Right ventricle myocardium inferior (tissue), 1 donor: ENCODE data around the gene SLC2A3. TPM values are rescaled to one million over a fixed set of nuclear protein-coding genes. Genes with fewer than 3 reads are reported as not detected.
"Not testable (repeated sequence)": the region's sequence is repeated elsewhere in the genome, so short reads cannot be mapped to it uniquely, and the experiment has no call there.

Experiments used
- ATAC-seq: fragments of 200-7000 bp; cut with Tn5 transposase; one replicate; pipeline ENCODE4 v1.9.1; 2020; ENCODE audit warnings: mild to moderate bottlenecking, moderate library complexity
- DNase-seq: peaks from one replicate; pipeline ENCODE4 v3.0.0; 2021; ENCODE audit errors: missing footprints
- intact Hi-C: fragments of 100-400 bp; cut with DNase I; formaldehyde crosslinking; loops from one replicate; pipeline ENCODE4 v1.11.0; 2022
- total RNA-seq: library from RNA; stranded (reverse); fragmentation: NEBNext Ultra II Directional; extraction: Animal tissue kit (Norgen Biotek cat#: 25700); gene quantifications from one replicate; pipeline ENCODE4 v1.2.1, GENCODE V29; 2021
- donor health status: DM: no; HTN: yes; CAD: no; lungs with severe emphysema.

SLC2A3 gene
- total RNA-seq, 1 donor from 2014 or later: 11.7 TPM

GRCh38 chr12:7880952-7881735 is 54.8 kb downstream of the SLC2A3 start:
- DNase-seq, ATAC-seq, intact Hi-C loops: not testable (repeated sequence)

GRCh38 chr12:7879246-7879645 is 56.7 kb downstream of the SLC2A3 start:
- DNase-seq (no peak), ATAC-seq (no peak)
- intact Hi-C loops: no loop called here

DNA sequence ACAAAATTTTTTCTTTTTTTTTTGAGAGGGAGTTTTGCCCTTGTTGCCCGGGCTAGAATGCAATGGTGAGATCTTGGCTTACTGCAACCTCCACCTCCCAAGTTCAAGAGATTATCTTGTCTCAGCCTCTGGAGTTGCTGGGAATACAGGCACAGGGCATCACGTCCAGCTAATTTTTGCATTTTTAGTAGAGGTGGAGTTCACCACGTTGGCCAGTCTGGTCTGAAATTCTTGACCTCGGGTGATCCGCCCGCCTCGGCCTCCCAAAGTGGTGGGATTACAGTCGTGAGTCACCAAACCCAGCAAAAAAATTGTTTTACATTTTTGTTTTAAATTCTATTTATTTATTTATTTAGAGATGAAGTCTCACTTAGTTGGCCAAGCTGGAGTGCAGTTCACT is 58.6 kb downstream of the SLC2A3 start:
- DNase-seq (no peak), ATAC-seq (no peak)
- intact Hi-C loops: no loop called here

DNA sequence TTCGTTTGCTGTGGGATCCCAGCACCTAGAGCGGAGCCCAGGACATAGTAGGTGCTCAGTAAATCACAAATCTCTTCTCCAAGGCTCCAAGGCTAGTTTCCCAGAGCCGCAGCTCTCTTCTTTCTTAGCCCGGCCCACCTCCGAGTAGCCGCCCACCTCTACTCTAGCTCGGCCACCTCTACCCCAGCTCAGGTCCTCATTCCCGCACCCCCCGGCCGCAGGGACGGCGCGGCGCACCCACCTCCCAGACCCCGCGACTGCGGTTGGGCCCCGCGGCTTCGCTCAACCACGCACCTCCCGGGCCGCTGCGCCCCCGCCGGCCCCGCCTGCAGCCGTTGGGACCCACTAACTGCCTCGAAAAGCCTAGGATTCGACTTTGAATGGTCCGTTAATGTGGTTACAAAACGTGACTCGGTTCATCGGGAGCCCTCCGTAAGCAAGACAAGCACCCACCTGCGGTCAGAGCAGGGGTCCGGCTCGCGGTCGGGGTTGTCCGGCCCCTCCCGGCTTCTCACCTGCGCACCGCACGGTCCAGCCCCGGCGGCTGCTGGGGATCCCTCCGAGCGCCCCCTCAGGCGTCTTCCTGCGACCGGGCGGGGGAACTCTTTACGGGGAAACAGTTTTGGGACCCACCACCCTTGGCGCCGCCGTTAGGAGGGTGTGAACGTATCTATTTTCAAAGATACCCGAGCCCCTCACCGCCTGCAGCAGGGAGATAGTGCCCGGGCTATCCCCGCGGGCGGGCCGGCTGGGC is 63.2 kb downstream of the SLC2A3 start, which contains the start of gene SLC2A14:
SLC2A14 (minus strand) TSS at position 350 of the 754 bp plus-strand sequence. CDS start 3,035 bp downstream, outside the sequence.
- ATAC-seq: no peak
- DNase-seq: no peak
- intact Hi-C loops: no loop called here

DNA sequence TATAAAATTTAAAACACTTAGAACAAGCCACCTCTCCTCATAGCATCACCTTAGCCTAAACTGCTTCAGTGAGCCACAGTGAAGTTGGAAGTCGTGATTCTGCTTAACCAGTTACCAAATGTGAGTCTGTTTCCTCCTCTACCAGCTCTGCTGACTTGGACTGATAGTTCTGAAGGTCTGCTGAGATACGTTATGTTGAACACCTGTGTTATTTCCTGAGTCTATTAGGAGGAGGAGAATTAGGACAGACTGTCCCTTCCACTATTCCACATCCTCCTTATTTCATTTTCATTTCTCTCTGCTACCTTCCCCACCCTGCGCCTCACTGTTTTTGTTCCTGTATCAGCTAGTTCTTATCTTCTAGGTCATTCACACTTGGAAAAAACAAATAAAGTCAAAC is 65.7 kb downstream of the SLC2A3 start:
- no peak for ATAC-seq
- intact Hi-C loops: no loop called here
- DNase-seq: no peak

Other genes starting within 250 kb of the SLC2A3 start
- gene GDF3, start 240.4 kb downstream of the SLC2A3 start, total RNA-seq: not detected
- not detected for gene DPPA3, start 224.8 kb downstream of the SLC2A3 start, total RNA-seq
- not detected for gene CLEC4C, start 188.8 kb downstream of the SLC2A3 start, total RNA-seq
- gene NANOGNB, start 171.0 kb downstream of the SLC2A3 start, total RNA-seq: not detected
- gene NANOG, start 146.8 kb downstream of the SLC2A3 start, total RNA-seq: not detected
- not detected for gene SLC2A14, start 63.3 kb downstream of the SLC2A3 start, total RNA-seq
- 23.4 TPM for gene FOXJ2, start 96.5 kb upstream of the SLC2A3 start, total RNA-seq
- gene C3AR1, start 130.2 kb upstream of the SLC2A3 start, total RNA-seq: 9.0 TPM
- 16.6 TPM for gene NECAP1, start 146.1 kb upstream of the SLC2A3 start, total RNA-seq
- 1.2 TPM for gene CLEC4A, start 187.4 kb upstream of the SLC2A3 start, total RNA-seq
- not detected for gene ZNF705A, start 220.8 kb upstream of the SLC2A3 start, total RNA-seq